Gastrocnemius medialis (tissue), 4 donors: Measurements from ENCODE around the gene KLK2. TPM values are rescaled to one million over a fixed set of nuclear protein-coding genes. Genes with fewer than 3 reads are reported as not detected.

Experiments
- ATAC-seq, 2 donors: fragments of 150-250 bp; one replicate each; pipeline ENCODE4 v1.9.1; 2016
- DNase-seq, 2 donors: peaks; one replicate each; pipeline ENCODE4 v3.0.0-alpha.2; 2019
- H3K27ac ChIP-seq, 4 donors: fragments of 200-600 bp; sonication (generic); 1 replicate in 1 of 4; 2 replicates in 3 of 4; pipeline ENCODE4 v1.5.1; 2016 to 2018; ENCODE audit warnings: mild to moderate bottlenecking in 2 of 4, moderate library complexity in 1 of 4
- H3K27me3 ChIP-seq, 3 donors: fragments of 200-600 bp; sonication (generic) in 2 of 3; 1 replicate in 1 of 3; 2 replicates in 2 of 3; pipeline versions ENCODE4 v1.5.1 to v1.6.0; 2016 to 2019; ENCODE audit warnings: mild to moderate bottlenecking in 1 of 3, moderate library complexity in 1 of 3
- H3K36me3 ChIP-seq, 2 donors: fragments of 200-600 bp; sonication (generic) in 1 of 2; one replicate each; pipeline ENCODE4 v1.5.1; 2017 to 2018
- H3K4me1 ChIP-seq, 2 donors: fragments of 200-600 bp; sonication (generic) in 1 of 2; one replicate each; pipeline ENCODE4 v1.5.1; 2016 to 2017; ENCODE audit warnings: mild to moderate bottlenecking in 2 of 2
- H3K4me3 ChIP-seq, 4 donors: fragments of 200-600 bp; sonication (generic) in 3 of 4; 1 replicate in 1 of 4; 2 replicates in 3 of 4; pipeline ENCODE4 v1.5.1; 2016 to 2019; ENCODE audit warnings: mild to moderate bottlenecking in 2 of 4
- H3K9me3 ChIP-seq, 3 donors: fragments of 200-600 bp; sonication (generic) in 2 of 3; 1 replicate in 1 of 3; 2 replicates in 2 of 3; pipeline ENCODE4 v1.5.1; 2016 to 2019
- CTCF ChIP-seq, 5 experiments: fragments of 450-650 bp in 3 of 5; fragments of 200-600 bp in 2 of 5; sonication (generic) in 2 of 5; IDR thresholded peaks in 4 of 5; conservative IDR thresholded peaks in 1 of 5; 1 replicate in 4 of 5; 2 replicates in 1 of 5; pipeline ENCODE4 v1.5.1; 2016 to 2019; ENCODE audit warnings: antibody characterized with exemption in 5 of 5, mild to moderate bottlenecking in 3 of 5, moderate library complexity in 3 of 5
- POLR2A ChIP-seq, 2 donors: fragments of 450-650 bp; IDR thresholded peaks; one replicate each; pipeline ENCODE4 v1.6.1; 2017; ENCODE audit warnings: antibody characterized with exemption in 2 of 2, mild to moderate bottlenecking in 2 of 2, moderate library complexity in 2 of 2
- in situ Hi-C, 4 donors: fragments of 200-750 bp; cut with MboI; loops; one replicate each; pipeline versions ENCODE4 v1.15.0 to v1.8.0; 2017; ENCODE audit warnings: low sequenced_read_pairs in 4 of 4
- intact Hi-C: fragments of 100-400 bp; cut with DNase I; formaldehyde crosslinking; loops from one replicate; pipeline ENCODE4 v1.15.1; 2023; ENCODE audit warnings: low total_unique reads
- total RNA-seq, 4 donors: library from RNA; depleted of rRNA; stranded (reverse); fragments of >200 nt; gene quantifications; one replicate each; pipeline versions ENCODE4 v1.1.0 to v1.2.3, GENCODE V29; 2016

Gene KLK2
- total RNA-seq, 4 donors from 2014 or later = not detected

- Histone ChIP-seq H3K27me3 (peaks cover 0 to 2% (median 0%) of the 10 kb centered on the region in 3 donors), H3K4me1 (no peaks in the 10 kb centered on the region), H3K36me3 (no peaks in the 10 kb centered on the region), H3K9me3 (no peaks in the 10 kb centered on the region), H3K27ac (no peak overlapping the region), H3K4me3 (no peak overlapping the region)
- in situ Hi-C loops = no loop called here
- intact Hi-C loops = no loop called here
- no peak for DNase-seq
- no peak for TF ChIP-seq CTCF (IDR thresholded peaks at IDR 0.05 in 4 of 5, conservative IDR thresholded peaks at IDR 0.05 in 1 of 5)
- no peak for ATAC-seq
These were observed 11.5 kb upstream of the KLK2 start for GRCh38 chr19:50861496-50862286.

GRCh38 chr19:50869479-50869878, 3.8 kb upstream of the KLK2 start:
- H3K27ac ChIP-seq = no peak overlapping the region
- intact Hi-C loops (no loop called here), in situ Hi-C loops (no loop called here)
- no peaks in the 10 kb centered on the region for H3K4me1 ChIP-seq
- no peak for ATAC-seq
- H3K27me3 ChIP-seq = peaks cover 0 to 3% (median 0%) of the 10 kb centered on the region in 3 donors
- no peak overlapping the region for H3K4me3 ChIP-seq
- DNase-seq = no peak
- no peaks in the 10 kb centered on the region for H3K9me3 ChIP-seq
- H3K36me3 ChIP-seq = no peaks in the 10 kb centered on the region
- TF ChIP-seq POLR2A (IDR thresholded peaks at IDR 0.05) (no peak), CTCF (IDR thresholded peaks at IDR 0.05 in 4 of 5, conservative IDR thresholded peaks at IDR 0.05 in 1 of 5) (no peak)

GRCh38 chr19:50870417-50871089, 2.7 kb upstream of the KLK2 start:
- intact Hi-C loops (no loop called here), in situ Hi-C loops (no loop called here)
- no peaks in the 10 kb centered on the region for H3K9me3 ChIP-seq
- H3K4me1 ChIP-seq = no peaks in the 10 kb centered on the region
- ATAC-seq (no peak), DNase-seq (no peak)
- no peak for TF ChIP-seq POLR2A (IDR thresholded peaks at IDR 0.05)
- no peak for TF ChIP-seq CTCF (IDR thresholded peaks at IDR 0.05 in 4 of 5, conservative IDR thresholded peaks at IDR 0.05 in 1 of 5)
- no peak overlapping the region for H3K4me3 ChIP-seq
- no peaks in the 10 kb centered on the region for H3K36me3 ChIP-seq
- H3K27me3 ChIP-seq = peaks cover 0 to 3% (median 0%) of the 10 kb centered on the region in 3 donors
- no peak overlapping the region for H3K27ac ChIP-seq

GRCh38 chr19:50874211-50874610, 972 bp downstream of the KLK2 start:
- no peak overlapping the region for H3K27ac ChIP-seq
- intact Hi-C loops (no loop called here), in situ Hi-C loops (no loop called here)
- no peak overlapping the region for H3K4me3 ChIP-seq
- peaks cover 0 to 4% (median 0%) of the 10 kb centered on the region in 3 donors for H3K27me3 ChIP-seq
- no peaks in the 10 kb centered on the region for H3K4me1 ChIP-seq
- TF ChIP-seq CTCF (IDR thresholded peaks at IDR 0.05 in 4 of 5, conservative IDR thresholded peaks at IDR 0.05 in 1 of 5) (no peak), POLR2A (IDR thresholded peaks at IDR 0.05) (no peak)
- DNase-seq (no peak), ATAC-seq (no peak)
- no peaks in the 10 kb centered on the region for H3K9me3 ChIP-seq
- H3K36me3 ChIP-seq = no peaks in the 10 kb centered on the region
